K562 (cell line): ENCODE data around the gene SAMD15. TPM values are rescaled to one million over a fixed set of nuclear protein-coding genes. Genes with fewer than 3 reads are reported as not detected.
"Not testable (repeated sequence)": the region's sequence is repeated elsewhere in the genome, so short reads cannot be mapped to it uniquely, and the experiment has no call there.

Experiments
- ATAC-seq: fragments of 200-7000 bp; cut with Tn5 transposase; 3 replicates; pipeline ENCODE4 v1.9.1; 2020; ENCODE audit warnings: moderate library complexity
- BruUV-seq: library from RNA; stranded (reverse); fragments of 400-500 nt; replicated peaks from 2 replicates; lab custom pipeline; 2021; lab: Mats Ljungman, UMichigan
- CTCF ChIA-PET: fragments of 300-600 bp; formaldehyde crosslinking; extraction: SDS; loops from one replicate; lab custom pipeline; 2021; ENCODE audit warnings: low intra/inter-chr PET ratio; lab: Yijun Ruan, JAX
- POLR2A ChIA-PET: fragments of 300-600, 350-650 bp; sonication (Branson Sonifier 250); formaldehyde crosslinking; extraction: SDS; loops from one replicate; lab custom pipeline; 2021; ENCODE audit warnings: antibody characterized with exemption, inconsistent platforms; lab: Yijun Ruan, JAX
- DNase-seq, 4 experiments: peaks; one replicate each; pipeline versions ENCODE4 v3.0.0 to v3.0.0-alpha.2; 2011 to 2018; ENCODE audit warnings: low spot score in 3 of 4, mixed read lengths in 3 of 4; ENCODE audit errors: extremely low read depth in 1 of 4
- FAIRE-seq: peaks from 2 replicates; lab custom pipeline; 2011; peaks lifted over from hg19 to GRCh38; lab: Jason Lieb, UNC
- H2AFZ ChIP-seq: 2 replicates; pipeline ENCODE4 v1.6.0; 2011; ENCODE audit warnings: low read depth, low read length, control low read depth, inconsistent platforms
- H3K27ac ChIP-seq: fragments of 200-600 bp; 3 replicates; pipeline ENCODE4 v1.8.0; 2011; ENCODE audit warnings: low read depth, mild to moderate bottlenecking, control low read depth, inconsistent platforms, low read length, moderate library complexity, mixed read lengths; ENCODE audit errors: extremely low read depth
- H3K27me3 ChIP-seq, 2 experiments: fragments of 300-600 bp in 1 of 2; 2 replicates in 1 of 2; 3 replicates in 1 of 2; pipeline versions ENCODE4 v1.6.0 to v1.8.0; 2011; ENCODE audit warnings: inconsistent platforms in 2 of 2, low read length in 2 of 2, mild to moderate bottlenecking in 1 of 2, mixed read lengths in 1 of 2, moderate library complexity in 1 of 2; ENCODE audit not compliant: control insufficient read depth in 2 of 2, insufficient read depth in 2 of 2
- H3K36me3 ChIP-seq: fragments of 300-600 bp; 3 replicates; pipeline ENCODE4 v1.8.0; 2011; ENCODE audit warnings: mild to moderate bottlenecking, low read length, inconsistent platforms; ENCODE audit not compliant: control insufficient read depth, insufficient read depth
- H3K4me1 ChIP-seq, 2 experiments: fragments of 200-600 bp in 1 of 2; replicated peaks in 1 of 2; 2 replicates in 1 of 2; 3 replicates in 1 of 2; pipeline versions ENCODE4 v1.5.1 to v1.8.0; 2011; ENCODE audit warnings: inconsistent platforms in 2 of 2, low read length in 2 of 2, mild to moderate bottlenecking in 1 of 2, mixed read lengths in 1 of 2, moderate library complexity in 1 of 2; ENCODE audit not compliant: control insufficient read depth in 2 of 2, insufficient read depth in 2 of 2
- H3K4me2 ChIP-seq: 2 replicates; pipeline ENCODE4 v1.6.1; 2011; ENCODE audit warnings: low read length, control low read depth, inconsistent platforms, mixed read lengths; ENCODE audit not compliant: insufficient read depth
- H3K4me3 ChIP-seq: fragments of 200-600 bp; sonication (generic), shearing (Covaris generic); 2 replicates; pipeline ENCODE4 v1.5.1; 2016; ENCODE audit warnings: control low read depth, inconsistent platforms
- H3K79me2 ChIP-seq: fragments of 200-600 bp; 3 replicates; pipeline ENCODE4 v1.8.0; 2011; ENCODE audit warnings: low read length, inconsistent platforms; ENCODE audit not compliant: control insufficient read depth, insufficient read depth
- H3K9ac ChIP-seq, 2 experiments: 2 replicates each; pipeline versions ENCODE4 v1.6.0 to v1.6.1; 2011; ENCODE audit warnings: low read depth in 2 of 2, low read length in 2 of 2, control low read depth in 1 of 2, inconsistent platforms in 1 of 2, mild to moderate bottlenecking in 1 of 2, mixed read lengths in 1 of 2; ENCODE audit not compliant: insufficient read depth in 1 of 2
- H3K9me1 ChIP-seq: one replicate; pipeline ENCODE4 v1.6.0; 2011; ENCODE audit warnings: inconsistent platforms, mild to moderate bottlenecking, low read length, moderate library complexity; ENCODE audit not compliant: control insufficient read depth, insufficient read depth
- H3K9me3 ChIP-seq: replicated peaks from 2 replicates; pipeline ENCODE4 v1.5.1; 2011; ENCODE audit warnings: low read depth, low read length, inconsistent platforms; ENCODE audit not compliant: control insufficient read depth, insufficient read depth
- H4K20me1 ChIP-seq: replicated peaks from 2 replicates; pipeline ENCODE4 v1.6.1; 2011; ENCODE audit warnings: low read length, inconsistent platforms, mixed read lengths; ENCODE audit not compliant: control insufficient read depth, insufficient read depth
- NFXL1 ChIP-seq: fragments of 450-650 bp; formaldehyde crosslinking; IDR thresholded peaks from 2 replicates; pipeline ENCODE4 v1.4.0; 2021; ENCODE audit warnings: mild to moderate bottlenecking
- NFYB ChIP-seq: IDR thresholded peaks from 2 replicates; pipeline ENCODE4 v1.6.1; 2011; ENCODE audit warnings: mild to moderate bottlenecking, moderate library complexity; ENCODE audit not compliant: insufficient read length; ENCODE audit errors: extremely low read depth
- SIX5 ChIP-seq, 2 experiments: IDR thresholded peaks; 2 replicates each; pipeline ENCODE4 v1.6.1; 2011; ENCODE audit warnings: low read length in 2 of 2, borderline replicate concordance in 1 of 2, low read depth in 1 of 2, mild to moderate bottlenecking in 1 of 2, moderate library complexity in 1 of 2; ENCODE audit not compliant: insufficient read depth in 1 of 2
- ZNF253 ChIP-seq: fragments of 250-450 bp; sonication (Bioruptor Pico); conservative IDR thresholded peaks from 2 replicates; pipeline ENCODE4 v1.6.1; 2021; ENCODE audit warnings: mild to moderate bottlenecking
- ZNF77 ChIP-seq: fragments of 250-450 bp; sonication (Bioruptor Pico); IDR thresholded peaks from 2 replicates; pipeline ENCODE4 v1.5.0; 2020
- WGBS: fragments of 100-300 bp; shearing (Covaris generic); methylation state at CpG from one replicate; pipeline ENCODE4 v1.1.6; 2016; ENCODE audit warnings: low coverage, mixed read lengths; ENCODE audit not compliant: insufficient coverage; ENCODE audit errors: missing lambda C conversion rate; 5-methylcytosine and 5-hydroxymethylcytosine counted together
- in situ Hi-C: fragments of 300-500 bp; cut with MboI; formaldehyde crosslinking; loops from 4 replicates; pipeline ENCODE4 v1.15.0; 2018; ENCODE audit warnings: inconsistent platforms, mixed read lengths
- intact Hi-C: fragments of 100-400 bp; cut with micrococcal nuclease; formaldehyde crosslinking; loops from 2 replicates; pipeline ENCODE4 v1.14.2; 2022
- polyA plus RNA-seq, 8 experiments: library from polyadenylated mRNA; depleted of rRNA in 4 of 8; stranded (reverse) in 5 of 8; unstranded in 3 of 8; fragments of >200 nt; fragmentation: Nextera tagmentation in 2 of 8; fragmentation: Illumina TruSeq in 1 of 8; extraction: Ambion mirVana in 2 of 8; extraction: Trizol in 1 of 8; gene quantifications; 2 replicates each; pipeline versions ENCODE4 v1.2.1 to v1.2.3, GENCODE V29; 2011 to 2014; ENCODE audit warnings: inconsistent platforms in 1 of 8, missing spikeins in 1 of 8
- total RNA-seq, 7 experiments: library from RNA; depleted of rRNA in 6 of 7; stranded (reverse); fragments of >200 nt in 6 of 7; fragmentation: Illumina TruSeq in 2 of 7; extraction: Trizol in 2 of 7; gene quantifications; 2 replicates each; pipeline versions ENCODE4 v1.2.1 to v1.2.3, GENCODE V29; 2011 to 2021; ENCODE audit warnings: low replicate concordance in 1 of 7
- TF ChIP-seq, protein P1 (sequence below): fragments of 450-650 bp; formaldehyde crosslinking; conservative IDR thresholded peaks from 2 replicates; pipeline ENCODE4 v1.4.0; 2022; ENCODE audit warnings: mild to moderate bottlenecking, missing genetic modification characterization

The SAMD15 gene
- total and polyA plus RNA-seq, 9 of the 15 experiments (the other 6 are each of a cell fraction or from before 2014, with no cell fraction given) = 0.18 to 0.54 (median 0.25) TPM

GRCh38 chr14:77335576-77335975 lies 41.6 kb upstream of the SAMD15 start (continued):
- TF ChIP-seq, protein P1, sequence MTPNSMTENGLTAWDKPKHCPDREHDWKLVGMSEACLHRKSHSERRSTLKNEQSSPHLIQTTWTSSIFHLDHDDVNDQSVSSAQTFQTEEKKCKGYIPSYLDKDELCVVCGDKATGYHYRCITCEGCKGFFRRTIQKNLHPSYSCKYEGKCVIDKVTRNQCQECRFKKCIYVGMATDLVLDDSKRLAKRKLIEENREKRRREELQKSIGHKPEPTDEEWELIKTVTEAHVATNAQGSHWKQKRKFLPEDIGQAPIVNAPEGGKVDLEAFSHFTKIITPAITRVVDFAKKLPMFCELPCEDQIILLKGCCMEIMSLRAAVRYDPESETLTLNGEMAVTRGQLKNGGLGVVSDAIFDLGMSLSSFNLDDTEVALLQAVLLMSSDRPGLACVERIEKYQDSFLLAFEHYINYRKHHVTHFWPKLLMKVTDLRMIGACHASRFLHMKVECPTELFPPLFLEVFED = no peak
- TF ChIP-seq, all 486 proteins: peak for 0

DNA sequence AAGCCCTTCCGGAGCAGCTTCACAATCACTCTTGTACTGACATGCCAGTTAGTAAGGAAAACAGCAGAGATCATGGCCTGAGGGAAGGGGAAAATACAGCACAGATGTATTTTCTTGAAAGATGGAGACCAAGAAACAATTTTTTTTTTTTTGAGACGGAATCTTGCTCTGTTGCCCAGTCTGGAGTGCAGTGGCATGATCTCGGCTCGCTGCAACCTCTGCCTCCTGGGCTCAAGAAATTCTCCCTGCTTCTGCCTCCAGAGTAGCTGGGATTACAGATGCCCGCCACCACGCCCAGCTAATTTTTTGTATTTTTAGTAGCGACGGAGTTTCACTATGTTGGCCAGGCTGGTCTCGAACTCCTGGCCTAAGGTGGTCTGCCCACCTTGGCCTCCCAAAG lies 39.9 kb upstream of the SAMD15 start:
- in situ Hi-C loops, H3K9me1 ChIP-seq, H3K4me3 ChIP-seq, H3K9me3 ChIP-seq, H3K27ac ChIP-seq, H3K4me2 ChIP-seq, FAIRE-seq, H3K27me3 ChIP-seq, ATAC-seq, intact Hi-C loops, H3K4me1 ChIP-seq, BruUV-seq, H2AFZ ChIP-seq, H3K9ac ChIP-seq, DNase-seq, H3K79me2 ChIP-seq, POLR2A ChIA-PET, H4K20me1 ChIP-seq, CTCF ChIA-PET: not testable (repeated sequence)
- WGBS = 91% methylated on average over 8 of the region's 9 CpGs
- peaks cover 24% of the 10 kb centered on the region; the same call in 2 of the 3 replicates for H3K36me3 ChIP-seq

DNA sequence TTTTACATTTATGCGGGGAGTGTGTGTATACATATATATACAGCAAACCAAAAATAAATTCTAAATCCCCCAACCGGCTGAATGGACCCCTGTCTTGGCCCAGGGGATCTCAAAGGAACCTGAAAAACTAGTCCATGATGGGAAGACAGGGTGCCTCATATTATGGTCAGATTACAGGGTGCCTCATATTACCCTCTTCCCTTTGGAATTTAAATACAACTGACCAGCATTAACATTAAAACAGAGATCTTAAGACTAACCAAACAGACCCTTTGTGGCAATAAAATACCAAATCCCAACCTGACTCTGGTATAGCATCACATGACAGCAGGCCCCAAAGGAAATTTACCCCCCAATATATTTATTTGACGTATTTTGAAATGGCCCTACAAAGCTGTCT lies 39.3 kb upstream of the SAMD15 start:
- H3K9ac ChIP-seq = no peak overlapping the region
- no peak overlapping the region for H3K4me3 ChIP-seq
- H2AFZ ChIP-seq = no peak overlapping the region
- no peaks in the 10 kb centered on the region for H3K27me3 ChIP-seq
- WGBS = 68% methylated on average over 3 of the region's 3 CpGs
- no peaks in the 10 kb centered on the region for H3K79me2 ChIP-seq
- ChIA-PET POLR2A (no interaction called here), CTCF (no interaction called here)
- no peak overlapping the region for H3K4me2 ChIP-seq
- in situ Hi-C loops (no loop called here), intact Hi-C loops (no loop called here)
- H3K4me1 ChIP-seq = peaks cover 0 to 5% of the 10 kb centered on the region in 2 experiments; a peak in 2 of 5 replicates
- ATAC-seq (no peak), DNase-seq (no peak), FAIRE-seq (no peak)
- no peaks in the 10 kb centered on the region for H3K9me3 ChIP-seq
- no peaks in the 10 kb centered on the region for H3K9me1 ChIP-seq
- BruUV-seq = no TSS peak
- no peaks in the 10 kb centered on the region for H4K20me1 ChIP-seq
- no peak overlapping the region for H3K27ac ChIP-seq
- peaks cover 24% of the 10 kb centered on the region; the same call in 2 of the 3 replicates for H3K36me3 ChIP-seq
- TF ChIP-seq ZNF77 (CRISPR knock-in tag) = no peak
- no peak for TF ChIP-seq NFXL1 (CRISPR knock-in tag)
- TF ChIP-seq SIX5 (IDR thresholded peaks at IDR 0.05; ENCODE audit: borderline replicate concordance in 1 of 2, insufficient read depth in 1 of 2, low read depth in 1 of 2, low read length in 2 of 2) = no peak
- TF ChIP-seq ZNF253 (CRISPR knock-in tag) = no peak
- no peak for TF ChIP-seq NFYB
- TF ChIP-seq, all 486 proteins: peak for 0
